Measurements from ENCODE around the gene POLR3G. TPM values are rescaled to one million over a fixed set of nuclear protein-coding genes. Genes with fewer than 3 reads are reported as not detected.

The POLR3G gene
- total RNA-seq, 1 donor from 2014 or later, result 5.4 TPM

DNA sequence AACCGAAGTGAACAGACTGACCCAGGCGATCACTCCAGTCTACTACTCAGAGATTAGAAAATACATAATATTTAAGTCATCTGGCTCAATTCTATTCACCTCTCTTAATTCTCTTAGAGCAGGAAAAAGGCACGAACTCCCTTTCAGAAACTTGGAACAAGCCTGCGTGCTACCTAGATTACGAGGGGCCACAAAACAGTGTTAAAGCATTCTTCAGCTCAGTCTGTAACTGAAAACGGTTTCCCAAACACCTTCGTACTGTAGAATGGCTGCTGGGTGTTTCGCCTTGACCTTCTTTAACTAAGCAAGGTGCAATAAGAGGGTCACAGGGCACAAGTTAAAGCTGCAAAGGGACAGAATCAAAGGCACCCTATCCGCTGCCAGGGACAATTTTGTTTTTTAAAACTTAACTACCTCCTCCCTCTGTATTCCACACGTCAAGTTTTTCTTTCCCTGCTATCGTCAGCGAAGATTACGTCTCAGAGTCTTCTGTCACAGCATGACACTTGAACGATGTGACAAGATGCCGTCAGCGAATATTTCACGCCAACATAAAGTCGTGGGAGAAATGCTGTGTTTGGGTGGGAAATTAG lies 54.0 kb downstream of the POLR3G start:
- intact Hi-C loops (cut with DNase I), result no loop called here
- DNase-seq (ENCODE audit: extremely low spot score in 2 of 2), result no peak
- no peaks in the 10 kb centered on the region for H3K9me3 ChIP-seq
- peak overlapping the region; percentile 91 to 96 for H3K4me3 ChIP-seq
- no peak for TF ChIP-seq POLR2AphosphoS5 (IDR thresholded peaks at IDR 0.05; ENCODE audit: insufficient read depth in 1 of 2, low read depth in 1 of 2)
- H3K4me1 ChIP-seq, result peaks cover 34% of the 10 kb centered on the region
- peak overlapping the region; percentile 97 for H3K27ac ChIP-seq
- H3K36me3 ChIP-seq, result peaks cover 4 to 11% of the 10 kb centered on the region in 2 donors
- no peaks in the 10 kb centered on the region for H3K27me3 ChIP-seq

DNA sequence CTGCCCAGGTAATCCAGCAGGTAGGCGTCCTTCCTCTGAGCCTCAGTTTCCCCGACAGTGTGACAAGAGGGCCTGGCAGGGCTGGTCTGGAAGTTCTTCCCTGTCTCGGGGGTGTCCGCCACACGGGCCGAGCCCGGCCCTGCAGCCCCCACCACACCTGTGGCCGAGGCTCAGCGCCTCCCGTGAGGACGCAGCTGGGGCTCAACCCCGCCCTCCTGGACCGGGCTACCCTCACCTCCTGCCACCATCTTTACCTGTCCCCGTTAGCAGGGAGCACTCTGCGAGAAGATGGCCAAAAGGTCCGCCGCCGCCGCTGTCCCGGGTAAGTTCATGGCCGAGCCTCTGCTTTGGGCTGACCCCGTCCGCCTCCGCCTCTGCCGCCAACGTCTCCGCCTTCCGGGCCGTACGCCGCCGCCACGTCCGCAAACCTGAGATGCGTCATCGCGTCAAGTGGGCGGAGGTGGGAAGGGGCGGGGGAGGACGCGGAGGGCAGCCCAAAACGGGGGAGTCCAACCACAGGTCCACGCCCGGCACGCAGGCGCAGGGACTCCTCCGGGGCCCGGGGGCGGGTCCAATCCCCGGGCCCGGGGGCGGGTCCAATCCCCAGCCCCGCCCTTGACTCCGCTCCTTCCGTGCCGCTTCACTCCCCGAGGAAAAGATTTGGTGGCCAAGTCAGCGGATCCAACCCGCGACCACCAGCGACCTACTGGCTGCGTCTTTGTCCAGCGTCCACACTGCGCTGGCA lies 54.7 kb downstream of the POLR3G start, which contains the start of gene LYSMD3:
LYSMD3 (minus strand) TSS at position 391 of the 745 bp plus-strand sequence. CDS start 4,295 bp downstream, outside the sequence.
- peak within 1 kb of the TSS; percentile 91 to 96 for H3K4me3 ChIP-seq
- peak within 1 kb of the TSS; percentile 97 for H3K27ac ChIP-seq
- peaks cover 0 to 5% of the 10 kb centered on the region in 2 donors for H3K36me3 ChIP-seq
- H3K27me3 ChIP-seq, result no peaks in the 10 kb centered on the region
- H3K9me3 ChIP-seq, result no peaks in the 10 kb centered on the region
- peak; percentile 97 for DNase-seq (ENCODE audit: extremely low spot score in 2 of 2)
- H3K4me1 ChIP-seq, result peaks cover 34% of the 10 kb centered on the region
- peak in 1 of 2 donors; percentile 84 for TF ChIP-seq POLR2A (IDR thresholded peaks at IDR 0.05)
- TF ChIP-seq, protein P1, sequence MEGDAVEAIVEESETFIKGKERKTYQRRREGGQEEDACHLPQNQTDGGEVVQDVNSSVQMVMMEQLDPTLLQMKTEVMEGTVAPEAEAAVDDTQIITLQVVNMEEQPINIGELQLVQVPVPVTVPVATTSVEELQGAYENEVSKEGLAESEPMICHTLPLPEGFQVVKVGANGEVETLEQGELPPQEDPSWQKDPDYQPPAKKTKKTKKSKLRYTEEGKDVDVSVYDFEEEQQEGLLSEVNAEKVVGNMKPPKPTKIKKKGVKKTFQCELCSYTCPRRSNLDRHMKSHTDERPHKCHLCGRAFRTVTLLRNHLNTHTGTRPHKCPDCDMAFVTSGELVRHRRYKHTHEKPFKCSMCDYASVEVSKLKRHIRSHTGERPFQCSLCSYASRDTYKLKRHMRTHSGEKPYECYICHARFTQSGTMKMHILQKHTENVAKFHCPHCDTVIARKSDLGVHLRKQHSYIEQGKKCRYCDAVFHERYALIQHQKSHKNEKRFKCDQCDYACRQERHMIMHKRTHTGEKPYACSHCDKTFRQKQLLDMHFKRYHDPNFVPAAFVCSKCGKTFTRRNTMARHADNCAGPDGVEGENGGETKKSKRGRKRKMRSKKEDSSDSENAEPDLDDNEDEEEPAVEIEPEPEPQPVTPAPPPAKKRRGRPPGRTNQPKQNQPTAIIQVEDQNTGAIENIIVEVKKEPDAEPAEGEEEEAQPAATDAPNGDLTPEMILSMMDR (IDR thresholded peaks at IDR 0.05), result peak in 1 of 3 experiments; percentile 4
- peak; percentile 86 to 98 for TF ChIP-seq POLR2AphosphoS5 (IDR thresholded peaks at IDR 0.05; ENCODE audit: insufficient read depth in 1 of 2, low read depth in 1 of 2)
- intact Hi-C loops (cut with DNase I), result no loop called here

DNA sequence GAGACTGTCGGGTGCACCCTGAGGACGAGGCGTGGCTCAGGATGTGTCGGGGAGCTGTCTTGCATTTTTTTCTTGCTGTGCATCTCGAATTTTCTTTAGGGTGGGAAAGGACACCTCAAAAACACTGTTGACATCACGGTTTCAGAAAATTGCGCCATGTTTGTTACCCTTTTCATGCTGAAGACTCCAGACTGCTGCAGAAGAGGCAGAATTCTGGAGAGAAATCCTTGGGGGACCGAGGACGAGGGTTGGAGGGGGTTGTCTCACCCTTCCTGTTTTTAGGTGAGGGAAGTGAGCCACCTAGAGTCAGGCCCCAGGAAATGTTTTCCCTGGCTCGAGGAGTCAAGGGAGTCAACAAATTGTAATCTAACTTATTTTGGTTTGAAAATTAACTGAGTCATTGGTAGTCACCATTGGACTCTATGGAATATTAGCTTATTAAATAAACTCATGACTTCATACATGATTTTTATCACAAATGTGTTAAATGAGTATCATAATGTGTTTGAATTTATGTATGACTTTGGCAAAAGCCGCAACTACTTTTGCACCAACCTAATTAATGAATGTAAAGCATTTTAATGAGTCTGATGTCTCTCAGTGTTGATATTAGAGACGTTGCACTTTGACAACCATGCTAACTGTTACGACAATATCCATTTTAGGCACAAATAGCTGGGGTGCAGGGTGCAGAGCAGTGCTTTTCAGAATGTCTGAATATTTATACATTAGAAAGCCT lies 55.4 kb downstream of the POLR3G start:
- no peaks in the 10 kb centered on the region for H3K27me3 ChIP-seq
- no peak for DNase-seq (ENCODE audit: extremely low spot score in 2 of 2)
- peaks cover 34% of the 10 kb centered on the region for H3K4me1 ChIP-seq
- H3K36me3 ChIP-seq, result no peaks in the 10 kb centered on the region
- H3K4me3 ChIP-seq, result peak overlapping the region; percentile 91 to 96
- no peaks in the 10 kb centered on the region for H3K9me3 ChIP-seq
- TF ChIP-seq, protein P1 (IDR thresholded peaks at IDR 0.05), result peak; percentile 44 to 64 (median 57)
- no peak for TF ChIP-seq POLR2AphosphoS5 (IDR thresholded peaks at IDR 0.05; ENCODE audit: insufficient read depth in 1 of 2, low read depth in 1 of 2)
- no peak for TF ChIP-seq POLR2A (IDR thresholded peaks at IDR 0.05)
- intact Hi-C loops (cut with DNase I), result loop anchor here (5.0 to 10.0 kb wide), 2 partner anchors 58 to 115 kb away; partner anchors contain the start of genes MBLAC2 and POLR3G
- H3K27ac ChIP-seq, result peak overlapping the region; percentile 97

DNA sequence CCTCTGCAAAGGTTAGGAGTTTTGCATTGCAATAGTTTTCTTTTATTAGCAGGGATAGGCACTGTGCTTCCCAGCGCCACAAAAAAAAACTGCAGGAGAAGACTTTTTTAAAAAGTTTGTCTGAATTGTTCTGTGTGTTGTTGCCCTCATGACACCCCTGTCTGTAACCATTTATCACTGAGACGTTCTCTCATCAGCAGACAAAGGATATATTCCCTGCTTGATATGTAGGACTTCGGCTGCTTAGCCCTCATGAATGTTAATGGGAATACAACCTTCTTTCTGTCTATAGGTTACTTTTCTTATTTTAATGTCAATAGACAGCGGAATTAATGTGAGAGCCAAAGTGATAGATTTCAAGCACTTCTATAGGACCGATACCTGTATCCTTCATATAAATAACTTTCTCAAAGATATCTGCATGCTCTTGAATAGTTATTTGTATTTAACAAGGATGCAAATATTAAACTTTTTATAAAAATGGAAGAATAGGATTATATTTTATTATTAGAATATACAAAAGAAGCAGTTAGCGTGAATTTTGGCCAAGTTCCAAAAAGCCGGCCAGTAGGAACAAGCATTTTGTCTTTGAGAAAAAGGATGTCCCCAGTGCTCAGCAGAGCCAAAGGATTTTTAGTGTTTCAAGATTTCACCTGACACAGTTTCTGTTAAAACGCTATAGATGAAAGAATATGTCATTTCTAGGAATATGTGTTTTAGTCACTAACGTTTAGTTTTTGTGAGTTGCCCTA lies 56.2 kb downstream of the POLR3G start:
- TF ChIP-seq POLR2A (IDR thresholded peaks at IDR 0.05) (no peak), POLR2AphosphoS5 (IDR thresholded peaks at IDR 0.05; ENCODE audit: insufficient read depth in 1 of 2, low read depth in 1 of 2) (no peak)
- TF ChIP-seq, protein P1 (IDR thresholded peaks at IDR 0.05), result no peak
- intact Hi-C loops (cut with DNase I), result loop anchor here (5.0 to 10.0 kb wide), 2 partner anchors 59 to 116 kb away; partner anchors contain the start of genes MBLAC2 and POLR3G
- H3K36me3 ChIP-seq, result no peaks in the 10 kb centered on the region
- no peaks in the 10 kb centered on the region for H3K27me3 ChIP-seq
- peak overlapping the region; percentile 91 to 96 for H3K4me3 ChIP-seq
- peaks cover 29% of the 10 kb centered on the region for H3K4me1 ChIP-seq
- no peaks in the 10 kb centered on the region for H3K9me3 ChIP-seq
- DNase-seq (ENCODE audit: extremely low spot score in 2 of 2), result no peak
- H3K27ac ChIP-seq, result no peak overlapping the region

All from vagina (tissue), 2 donors.